Activated naive CD4-positive, alpha-beta T cell treated with anti-CD3 and anti-CD28 coated beads, Interleukin-2, amount 50 U/mL, for 16 hours (primary cell): Measurements from ENCODE around the gene TNC.

ENCODE experiments used
- DNase-seq: peaks from one replicate; pipeline ENCODE4 v3.0.0-alpha.2; 2020

Gene TNC

DNA sequence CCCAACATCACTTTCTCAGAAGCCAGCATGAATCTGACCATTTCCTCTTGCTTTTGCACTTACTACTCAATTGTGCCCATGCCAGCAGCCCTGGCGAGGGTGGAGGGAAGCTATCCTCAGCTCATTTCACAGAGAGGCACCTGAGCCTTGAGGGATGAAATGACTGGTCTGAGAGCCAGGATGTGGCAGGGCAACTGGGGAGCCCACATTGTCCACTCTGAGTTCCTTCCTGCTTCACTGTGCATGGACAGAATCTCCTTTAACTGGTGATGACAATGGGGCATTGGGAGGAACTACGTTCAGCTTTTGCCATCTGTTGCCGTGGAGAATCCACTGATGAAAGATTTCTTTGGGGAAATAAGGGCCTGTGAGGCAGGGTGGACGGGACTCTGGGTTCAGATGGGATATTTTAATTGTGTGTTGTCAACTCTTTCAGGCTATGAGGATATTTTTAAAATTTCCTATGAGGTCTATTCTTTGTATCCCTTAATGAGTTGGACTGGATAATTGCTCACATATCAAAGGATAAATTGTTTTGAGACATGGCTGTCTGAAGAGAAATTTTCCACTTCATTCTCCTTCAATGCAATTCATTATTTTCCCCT is 78.3 kb downstream of the TNC start:
- no peak for DNase-seq

GRCh38 chr9:115038178-115038577 is 79.8 kb downstream of the TNC start:
- no peak for DNase-seq

GRCh38 chr9:115036691-115037090 is 81.3 kb downstream of the TNC start:
- no peak for DNase-seq

GRCh38 chr9:115035841-115036612 is 81.9 kb downstream of the TNC start:
- DNase-seq = no peak

DNA sequence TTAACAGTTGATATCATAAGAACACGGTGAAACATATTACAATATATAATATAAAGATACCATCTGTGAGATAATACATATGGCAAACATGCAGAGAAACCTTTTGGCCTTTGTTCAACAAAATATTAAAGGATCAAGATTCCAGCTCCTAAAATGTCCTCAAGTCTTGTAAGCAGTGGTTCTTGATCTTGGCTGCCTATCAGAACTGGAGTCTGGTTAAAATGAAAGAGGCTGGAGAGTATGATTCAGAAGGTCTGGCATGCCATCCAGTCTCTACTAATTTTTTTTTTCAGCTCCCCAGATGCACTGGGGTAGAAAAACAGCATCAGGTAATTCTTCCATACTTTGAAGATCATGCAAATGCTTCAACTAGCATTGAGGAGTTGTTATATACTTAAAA is 83.2 kb downstream of the TNC start:
- no peak for DNase-seq

DNA sequence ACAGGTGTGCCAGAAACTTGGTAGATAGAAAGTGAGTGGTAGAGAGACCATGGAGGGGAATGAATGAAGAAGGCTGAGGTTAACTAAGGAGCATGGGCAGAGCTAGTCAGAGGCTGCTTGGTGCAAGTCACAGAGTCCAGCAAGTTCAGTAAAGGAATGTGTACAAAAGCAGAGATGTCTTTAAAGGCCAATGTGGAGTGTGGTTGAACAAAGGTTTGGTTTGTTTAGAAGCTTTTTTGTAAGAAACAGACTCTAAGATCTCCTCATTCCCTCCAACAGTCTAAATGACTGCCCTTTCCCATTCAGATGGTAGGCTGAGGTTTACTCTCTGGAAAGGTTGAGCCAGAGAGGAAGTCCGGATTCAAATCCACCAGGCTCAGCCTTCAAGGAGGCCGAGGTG is 84.2 kb downstream of the TNC start:
- no peak for DNase-seq

DNA sequence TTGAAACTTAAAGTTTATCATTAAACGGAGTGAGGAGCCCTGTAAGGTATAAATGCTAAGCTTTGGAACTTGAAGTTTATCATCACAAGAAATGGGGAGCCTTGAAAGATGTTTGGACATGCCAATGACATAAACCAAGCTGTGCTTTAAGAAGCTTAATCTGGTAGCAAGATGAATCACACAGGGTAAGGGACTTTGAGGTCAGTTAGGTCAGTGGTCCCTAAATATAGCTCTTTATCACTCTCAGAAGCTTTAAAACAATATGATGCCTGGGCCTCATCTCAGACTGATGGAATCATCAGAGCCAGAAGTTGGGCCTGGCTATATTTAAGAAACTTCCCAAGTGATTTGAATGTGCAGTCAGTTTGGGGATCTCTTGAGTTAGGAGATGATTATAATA is 85.7 kb downstream of the TNC start:
- no peak for DNase-seq

DNA sequence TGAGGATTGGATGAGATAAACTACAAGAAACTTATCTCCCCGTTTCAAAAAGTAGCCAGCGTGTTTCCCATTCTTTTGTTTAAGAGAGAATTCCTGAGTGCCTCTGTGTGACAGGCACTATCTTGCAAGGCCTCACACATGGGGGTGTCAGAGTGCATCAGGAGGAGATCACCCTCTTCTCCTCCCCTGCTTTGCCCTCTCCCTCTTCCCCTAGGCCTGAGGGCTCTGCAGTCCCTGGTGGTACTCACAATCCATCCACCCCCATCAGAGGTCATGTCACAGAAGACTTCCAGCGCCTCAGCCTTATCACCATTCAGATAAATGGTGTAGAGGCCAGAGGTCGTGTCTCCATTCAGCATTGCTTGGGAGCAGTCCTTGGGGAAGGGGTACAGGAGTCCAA is 88.0 kb downstream of the TNC start:
- no peak for DNase-seq

GRCh38 chr9:115025721-115026120 is 92.2 kb downstream of the TNC start:
- no peak for DNase-seq

DNA sequence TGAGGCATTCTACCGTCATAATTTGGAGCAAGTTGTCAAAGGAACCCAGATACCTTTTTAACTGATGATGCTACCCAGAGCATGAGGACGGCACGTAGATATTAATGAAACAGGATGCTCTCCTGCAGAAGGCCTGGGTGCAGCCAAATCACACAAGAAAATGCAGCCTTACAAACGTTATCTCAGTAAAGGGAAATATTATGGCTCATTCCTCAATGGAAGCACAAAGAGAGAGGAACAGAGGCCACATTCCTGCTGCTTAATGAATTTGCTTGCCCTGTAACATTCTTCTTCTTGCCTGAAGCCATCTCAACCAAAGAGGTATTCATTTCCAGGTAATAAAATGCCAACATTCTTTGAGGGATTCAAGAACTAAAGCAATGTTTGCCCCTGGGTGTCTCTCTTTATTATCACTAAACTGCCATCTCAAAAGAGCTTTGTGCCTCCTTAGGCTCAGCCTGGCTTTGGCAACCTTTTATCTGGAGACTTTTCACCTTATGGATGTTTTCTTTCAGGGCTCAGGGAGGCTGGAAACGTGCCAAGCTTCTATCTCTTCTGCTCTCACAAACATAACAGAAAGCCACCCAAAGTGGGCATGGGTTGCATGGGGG is 92.9 kb downstream of the TNC start:
- DNase-seq = no peak

DNA sequence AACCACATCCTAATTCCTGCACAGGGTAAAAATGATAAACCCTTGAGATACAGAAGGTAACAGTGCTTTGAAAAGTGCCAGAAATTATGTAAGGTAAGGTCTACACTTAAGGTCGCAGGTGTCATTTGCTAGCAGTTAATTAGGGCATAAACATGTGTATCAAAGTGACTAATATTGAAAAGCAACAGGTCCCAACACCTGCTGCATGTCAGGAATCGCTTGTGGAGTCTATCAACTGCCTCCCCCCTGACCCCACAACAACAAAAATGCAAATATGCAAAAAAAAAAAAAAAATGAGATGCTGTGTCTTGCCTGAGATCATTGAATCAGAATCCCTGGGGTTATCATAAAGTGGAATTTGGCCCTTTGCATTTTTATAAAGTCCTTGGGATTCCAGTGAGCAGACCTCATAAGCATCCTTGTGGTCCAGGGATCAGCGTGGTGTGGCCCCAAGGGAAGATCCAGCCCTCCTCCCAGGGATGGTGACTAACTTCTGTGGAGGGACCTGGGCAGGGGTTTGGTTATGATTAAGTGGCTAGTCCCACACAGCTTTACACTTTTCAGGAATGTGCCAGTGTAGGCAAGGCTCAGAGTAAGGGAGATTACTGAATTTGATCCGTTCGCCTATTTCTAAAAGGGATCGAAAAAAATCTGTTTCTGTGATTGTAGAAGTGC is 95.1 kb downstream of the TNC start:
- no peak for DNase-seq

- no peak for DNase-seq
Measured at GRCh38 chr9:115018547-115019435, 99.2 kb downstream of the TNC start.

DNA sequence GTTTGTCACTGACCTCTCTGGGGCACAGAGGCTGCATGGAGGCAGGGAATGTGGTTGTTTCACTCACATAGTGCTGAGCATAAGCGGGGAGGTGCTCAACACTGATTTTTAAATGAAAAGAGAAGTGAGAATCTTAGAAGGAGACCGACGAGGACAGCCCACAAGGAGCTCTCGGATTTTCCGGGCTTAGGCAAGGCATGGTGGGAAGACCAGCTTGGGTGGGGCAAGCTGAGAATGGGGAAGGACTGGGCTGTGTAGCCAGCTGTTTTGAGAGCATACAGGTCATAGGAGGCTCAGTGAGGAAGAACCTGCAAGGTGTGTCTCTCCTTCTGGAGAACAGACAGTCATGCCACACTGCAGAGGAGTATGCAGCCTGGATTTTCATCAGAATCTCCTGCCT is 101.6 kb downstream of the TNC start:
- DNase-seq = no peak

DNA sequence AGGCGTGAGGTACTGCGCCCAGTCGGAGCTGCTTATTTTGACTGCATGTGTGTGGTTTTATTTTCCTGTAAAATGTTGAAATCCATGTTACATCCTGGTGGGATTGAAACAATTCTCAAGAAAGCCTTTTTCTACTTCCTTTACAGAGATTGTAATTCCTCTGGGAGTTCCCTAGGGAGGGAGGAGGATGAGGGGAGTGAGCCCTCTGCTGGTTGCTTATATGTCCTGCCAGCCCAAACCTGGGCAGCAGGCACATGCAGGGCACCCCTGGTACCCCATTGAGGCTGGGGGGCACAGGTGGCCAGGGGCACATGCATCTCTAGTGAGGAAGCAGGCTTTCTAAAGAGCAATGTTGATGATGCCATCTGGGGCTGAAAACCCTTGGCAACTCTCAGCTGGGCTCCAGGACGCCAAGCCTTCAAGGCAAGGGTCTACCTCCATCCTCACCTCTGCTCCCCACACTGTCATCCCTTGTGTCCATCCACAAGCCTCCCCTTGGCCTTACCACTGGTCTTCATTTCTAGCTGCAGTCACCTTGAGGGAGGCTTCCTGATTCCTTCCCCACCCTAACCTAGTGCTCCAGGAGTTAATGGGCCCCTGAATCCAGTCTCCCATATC is 102.8 kb downstream of the TNC start:
- no peak for DNase-seq

DNA sequence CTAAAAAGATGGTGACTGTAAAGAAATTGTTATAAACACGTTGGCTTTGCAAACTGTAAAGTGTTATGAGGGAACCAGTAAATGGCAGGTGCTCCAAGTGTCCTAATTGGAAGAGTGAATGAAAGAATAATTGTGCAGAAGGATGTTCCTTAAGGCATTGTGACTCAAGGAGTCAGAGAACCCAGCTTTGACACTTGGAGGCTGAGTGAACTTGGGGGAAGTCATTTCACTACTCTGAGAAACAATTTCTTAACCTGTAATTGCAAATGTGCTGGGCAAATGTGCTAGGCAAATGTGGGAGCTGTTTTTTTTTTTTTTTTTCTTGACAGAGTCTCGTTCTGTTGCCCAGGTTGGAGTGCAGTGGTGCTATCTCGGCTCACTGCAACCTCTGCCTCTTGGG is 103.5 kb downstream of the TNC start:
- DNase-seq = no peak

DNA sequence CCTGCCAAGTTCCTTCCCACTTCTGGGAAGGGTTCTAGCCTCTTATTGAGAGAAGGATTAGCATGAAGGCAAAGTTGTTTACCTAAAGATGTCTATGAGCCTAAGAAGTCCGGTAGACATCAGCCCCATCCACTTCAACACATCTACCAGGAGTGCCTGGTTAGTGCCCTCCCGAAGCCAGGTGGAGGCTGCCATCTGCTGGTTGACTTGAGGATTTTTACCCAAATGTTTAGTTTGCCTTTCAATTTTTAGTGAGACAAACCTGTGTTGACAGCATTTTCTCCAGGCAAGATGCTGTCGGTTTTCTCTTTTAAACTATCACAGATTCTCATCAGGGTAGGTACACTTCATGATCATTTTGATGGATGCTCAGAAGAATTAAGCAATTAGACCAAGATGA is 104.0 kb downstream of the TNC start:
- DNase-seq = peak; percentile 78

- DNase-seq = no peak
Measured at GRCh38 chr9:115012486-115012885, 105.5 kb downstream of the TNC start.

- no peak for DNase-seq
Measured at GRCh38 chr9:115010874-115011273, 107.1 kb downstream of the TNC start.

GRCh38 chr9:115008536-115009270 is 109.3 kb downstream of the TNC start:
- no peak for DNase-seq

DNA sequence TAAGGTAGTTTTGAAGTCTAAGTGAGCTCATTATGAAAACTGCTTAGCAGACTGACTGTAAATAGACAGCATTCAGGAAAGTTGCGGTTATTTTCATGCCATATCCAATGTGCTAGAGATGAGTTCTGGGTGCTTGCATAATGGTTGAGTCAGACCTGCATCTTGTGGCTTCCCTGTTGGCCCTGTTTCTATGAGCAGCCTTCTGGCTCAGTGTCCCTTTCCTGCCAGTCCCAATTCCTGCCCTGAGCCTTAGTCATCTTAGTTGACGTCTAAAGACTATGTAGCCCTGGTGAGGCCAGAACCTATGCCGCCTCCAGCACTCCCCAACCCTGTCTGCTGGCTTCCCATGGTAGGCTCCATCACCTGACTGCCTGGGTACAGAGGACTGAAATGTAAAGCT is 111.3 kb downstream of the TNC start:
- no peak for DNase-seq

GRCh38 chr9:115005322-115005721 is 112.6 kb downstream of the TNC start:
- no peak for DNase-seq

DNA sequence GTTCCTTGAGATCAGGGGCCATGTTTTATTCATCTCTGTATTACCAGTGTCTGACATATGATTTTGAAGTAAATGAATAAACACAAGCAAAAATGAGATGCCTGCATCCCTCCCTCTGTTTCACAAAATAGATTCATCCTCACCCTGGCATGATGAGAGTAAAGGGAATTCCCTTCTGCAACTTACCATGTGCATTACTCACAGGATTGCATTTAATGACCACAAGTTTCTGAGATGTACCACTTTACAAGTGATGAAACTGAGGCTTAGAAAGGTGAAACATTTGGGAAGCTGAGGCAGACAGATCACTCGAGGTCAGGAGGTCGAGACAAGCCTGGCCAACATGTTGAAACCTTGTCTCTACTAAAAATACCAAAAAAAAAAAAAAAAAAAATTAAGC is 113.4 kb downstream of the TNC start:
- no peak for DNase-seq
